Measurements from ENCODE around the gene GTSE1.
A peak's percentile ranks its signal among the peaks of the same experiment; 100 is the strongest.

The GTSE1 gene

GRCh38 chr22:46366327-46366731 lies 69.7 kb downstream of the GTSE1 start:
- DNase-seq (ENCODE audit: low read depth), result no peak
- H3K4me3 ChIP-seq (ENCODE audit: low read length), result no peak overlapping the region
- TF ChIP-seq, protein P1, sequence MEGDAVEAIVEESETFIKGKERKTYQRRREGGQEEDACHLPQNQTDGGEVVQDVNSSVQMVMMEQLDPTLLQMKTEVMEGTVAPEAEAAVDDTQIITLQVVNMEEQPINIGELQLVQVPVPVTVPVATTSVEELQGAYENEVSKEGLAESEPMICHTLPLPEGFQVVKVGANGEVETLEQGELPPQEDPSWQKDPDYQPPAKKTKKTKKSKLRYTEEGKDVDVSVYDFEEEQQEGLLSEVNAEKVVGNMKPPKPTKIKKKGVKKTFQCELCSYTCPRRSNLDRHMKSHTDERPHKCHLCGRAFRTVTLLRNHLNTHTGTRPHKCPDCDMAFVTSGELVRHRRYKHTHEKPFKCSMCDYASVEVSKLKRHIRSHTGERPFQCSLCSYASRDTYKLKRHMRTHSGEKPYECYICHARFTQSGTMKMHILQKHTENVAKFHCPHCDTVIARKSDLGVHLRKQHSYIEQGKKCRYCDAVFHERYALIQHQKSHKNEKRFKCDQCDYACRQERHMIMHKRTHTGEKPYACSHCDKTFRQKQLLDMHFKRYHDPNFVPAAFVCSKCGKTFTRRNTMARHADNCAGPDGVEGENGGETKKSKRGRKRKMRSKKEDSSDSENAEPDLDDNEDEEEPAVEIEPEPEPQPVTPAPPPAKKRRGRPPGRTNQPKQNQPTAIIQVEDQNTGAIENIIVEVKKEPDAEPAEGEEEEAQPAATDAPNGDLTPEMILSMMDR (IDR thresholded peaks at IDR 0.05; ENCODE audit: insufficient read depth, low read depth, low read length, missing control alignments), result no peak

GRCh38 chr22:46366801-46367706 lies 70.4 kb downstream of the GTSE1 start:
- DNase-seq (ENCODE audit: low read depth), result no peak
- H3K4me3 ChIP-seq (ENCODE audit: low read length), result no peak overlapping the region
- TF ChIP-seq, protein P1 (IDR thresholded peaks at IDR 0.05; ENCODE audit: insufficient read depth, low read depth, low read length, missing control alignments), result no peak

GRCh38 chr22:46367707-46368191 lies 71.1 kb downstream of the GTSE1 start:
- DNase-seq (ENCODE audit: low read depth), result peak; percentile 73
- TF ChIP-seq, protein P1 (IDR thresholded peaks at IDR 0.05; ENCODE audit: insufficient read depth, low read depth, low read length, missing control alignments), result peak; percentile 84
- H3K4me3 ChIP-seq (ENCODE audit: low read length), result no peak overlapping the region

DNA sequence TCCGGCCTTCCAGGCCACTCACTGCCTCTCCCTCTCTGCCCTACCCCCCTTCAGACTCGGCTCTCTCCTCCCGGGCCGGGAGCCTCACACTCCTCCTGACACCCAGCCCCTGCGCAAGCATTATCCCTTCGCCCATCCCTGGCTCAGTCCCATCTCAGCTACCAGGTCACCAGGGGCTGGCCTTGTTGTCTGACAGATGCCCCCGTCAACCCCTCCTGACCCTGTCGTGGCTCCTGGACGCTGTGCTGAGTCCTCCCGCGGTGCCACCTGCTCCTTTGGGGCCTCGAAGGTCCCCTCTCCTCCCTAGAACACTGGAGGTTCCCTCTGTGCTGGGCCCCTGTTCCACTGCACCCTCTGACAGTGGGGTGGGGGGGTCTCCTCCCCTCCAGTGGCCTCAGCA lies 71.8 kb downstream of the GTSE1 start:
- DNase-seq (ENCODE audit: low read depth), result no peak
- H3K4me3 ChIP-seq (ENCODE audit: low read length), result no peak overlapping the region
- TF ChIP-seq, protein P1 (IDR thresholded peaks at IDR 0.05; ENCODE audit: insufficient read depth, low read depth, low read length, missing control alignments), result no peak

- TF ChIP-seq, protein P1 (IDR thresholded peaks at IDR 0.05; ENCODE audit: insufficient read depth, low read depth, low read length, missing control alignments), result no peak
- no peak overlapping the region for H3K4me3 ChIP-seq (ENCODE audit: low read length)
- no peak for DNase-seq (ENCODE audit: low read depth)
These were observed 72.4 kb downstream of the GTSE1 start for GRCh38 chr22:46368871-46369715.

DNA sequence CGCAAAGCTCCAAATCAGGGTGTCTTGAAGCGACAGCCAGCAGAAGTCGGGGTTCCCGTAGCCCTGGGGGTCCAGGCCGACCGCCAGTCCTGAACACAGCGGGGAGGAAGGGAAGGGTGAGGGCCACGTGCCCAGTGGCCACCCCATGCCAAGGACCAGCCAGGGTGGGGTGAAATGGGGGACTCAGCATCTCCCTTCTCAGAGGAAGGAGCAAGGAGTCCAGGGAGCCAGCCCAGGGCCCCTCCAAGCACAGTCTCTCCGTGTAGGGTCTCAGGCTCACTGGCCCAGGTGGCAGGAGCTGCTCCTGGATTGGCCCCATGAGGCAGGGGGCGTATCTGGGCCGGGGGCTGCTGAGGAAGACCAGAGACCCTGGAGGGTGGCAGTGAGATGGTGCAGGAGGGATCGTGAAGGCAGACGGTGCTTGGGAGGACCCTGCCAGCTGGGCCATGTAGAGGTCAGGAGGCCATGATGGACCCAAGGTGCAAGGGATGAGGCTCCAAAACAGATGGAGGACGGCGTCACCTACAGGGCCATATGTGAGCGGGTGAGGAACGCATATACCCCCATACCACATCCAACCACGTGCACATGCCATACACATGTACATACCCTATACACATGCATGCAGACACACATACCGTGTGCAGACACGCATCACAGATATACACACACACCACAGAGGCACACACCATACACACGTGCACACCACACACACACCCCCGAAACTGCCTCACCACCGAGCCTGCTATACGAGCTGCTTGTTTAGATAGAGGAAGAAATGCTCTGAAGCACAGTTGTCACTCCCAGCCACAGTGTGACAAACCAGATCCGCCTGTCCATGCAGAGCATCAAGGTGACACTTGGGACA lies 73.3 kb downstream of the GTSE1 start:
- no peak overlapping the region for H3K4me3 ChIP-seq (ENCODE audit: low read length)
- DNase-seq (ENCODE audit: low read depth), result no peak
- TF ChIP-seq, protein P1 (IDR thresholded peaks at IDR 0.05; ENCODE audit: insufficient read depth, low read depth, low read length, missing control alignments), result no peak

All from epithelial cell of esophagus (primary cell).